Kidney (tissue), 14 donors: ENCODE data around the gene MCCC1. TPM values are rescaled to one million over a fixed set of nuclear protein-coding genes. Genes with fewer than 3 reads are reported as not detected.

Experiments
- DNase-seq, 5 donors: peaks; one replicate each; pipeline ENCODE4 v3.0.0-alpha.2; 2013 to 2020
- FAIRE-seq: peaks from 2 replicates; lab custom pipeline; 2012; peaks lifted over from hg19 to GRCh38; lab: Jason Lieb, UNC
- H3K27ac ChIP-seq, 2 donors: one replicate each; pipeline ENCODE4 v1.7.0; 2013; ENCODE audit warnings: low read depth in 2 of 2, low read length in 2 of 2, inconsistent platforms in 1 of 2
- H3K27me3 ChIP-seq: one replicate; pipeline ENCODE4 v1.7.1; 2013; ENCODE audit warnings: low read length, inconsistent platforms; ENCODE audit not compliant: control insufficient read depth, insufficient read depth
- H3K36me3 ChIP-seq, 3 donors: one replicate each; pipeline versions ENCODE4 v1.7.0 to v1.7.1; 2013; ENCODE audit warnings: low read length in 3 of 3, control low read depth in 1 of 3, inconsistent platforms in 1 of 3; ENCODE audit not compliant: insufficient read depth in 3 of 3, control insufficient read depth in 2 of 3
- H3K4me1 ChIP-seq, 3 donors: one replicate each; pipeline versions ENCODE4 v1.7.0 to v1.7.1; 2013; ENCODE audit warnings: low read length in 3 of 3, inconsistent platforms in 1 of 3, low read depth in 1 of 3; ENCODE audit not compliant: control insufficient read depth in 2 of 3, insufficient read depth in 2 of 3
- H3K4me3 ChIP-seq, 3 donors: one replicate each; pipeline versions ENCODE4 v1.7.0 to v1.8.1; 2013; ENCODE audit warnings: low read length in 3 of 3, control low read depth in 1 of 3, inconsistent platforms in 1 of 3
- H3K9ac ChIP-seq, 3 donors: one replicate each; pipeline versions ENCODE4 v1.7.0 to v1.7.1; 2013; ENCODE audit warnings: low read length in 3 of 3, control low read depth in 1 of 3, inconsistent platforms in 1 of 3
- H3K9me3 ChIP-seq, 3 donors: one replicate each; pipeline versions ENCODE4 v1.7.0 to v1.7.1; 2013; ENCODE audit warnings: low read length in 3 of 3, control low read depth in 1 of 3, inconsistent platforms in 1 of 3; ENCODE audit not compliant: control insufficient read depth in 2 of 3, insufficient read depth in 1 of 3
- intact Hi-C: fragments of 100-400 bp; cut with DNase I; formaldehyde crosslinking; loops from one replicate; pipeline ENCODE4 v1.11.1; 2022
- polyA plus RNA-seq: library from polyadenylated mRNA; stranded (reverse); fragments of 350-450 nt; fragmentation: Illumina TruSeq; extraction: RNeasy Lipid Tissue Mini Kit (QIAGEN cat#74804); gene quantifications from one replicate; pipeline ENCODE4 v1.2.3, GENCODE V29; 2014; ENCODE audit warnings: low read depth, low replicate concordance; ENCODE audit not compliant: insufficient read depth
- total RNA-seq: library from RNA; stranded (reverse); fragmentation: NEBNext Ultra II Directional; extraction: Animal tissue kit (Norgen Biotek cat#: 25700); gene quantifications from one replicate; pipeline ENCODE4 v1.2.1, GENCODE V29; 2021
- TF ChIP-seq, protein P1 (sequence below): IDR thresholded peaks from 3 replicates; pipeline ENCODE4 v1.5.1; 2012; ENCODE audit warnings: mild to moderate bottlenecking, moderate library complexity, borderline replicate concordance; ENCODE audit not compliant: insufficient read depth; ENCODE audit errors: extremely low read depth
- donor health status: control.
- donor health status: control.
- donor health status: control.
- donor health status: control.
- donor health status: control.
- donor health status: DM: yes; HTN: yes; CAD: no.
- donor health status: Normal renal cell carcinoma (clear cell type).

Gene MCCC1
- total and polyA plus RNA-seq, 2 donors from 2014 or later = 35.3 to 85.5 TPM

- FAIRE-seq (no peak), DNase-seq (no peak)
- no peaks in the 10 kb centered on the region for H3K36me3 ChIP-seq
- H3K4me3 ChIP-seq = no peak overlapping the region
- H3K27me3 ChIP-seq = no peaks in the 10 kb centered on the region
- no peaks in the 10 kb centered on the region for H3K9me3 ChIP-seq
- H3K27ac ChIP-seq = no peak overlapping the region
- TF ChIP-seq, protein P1, sequence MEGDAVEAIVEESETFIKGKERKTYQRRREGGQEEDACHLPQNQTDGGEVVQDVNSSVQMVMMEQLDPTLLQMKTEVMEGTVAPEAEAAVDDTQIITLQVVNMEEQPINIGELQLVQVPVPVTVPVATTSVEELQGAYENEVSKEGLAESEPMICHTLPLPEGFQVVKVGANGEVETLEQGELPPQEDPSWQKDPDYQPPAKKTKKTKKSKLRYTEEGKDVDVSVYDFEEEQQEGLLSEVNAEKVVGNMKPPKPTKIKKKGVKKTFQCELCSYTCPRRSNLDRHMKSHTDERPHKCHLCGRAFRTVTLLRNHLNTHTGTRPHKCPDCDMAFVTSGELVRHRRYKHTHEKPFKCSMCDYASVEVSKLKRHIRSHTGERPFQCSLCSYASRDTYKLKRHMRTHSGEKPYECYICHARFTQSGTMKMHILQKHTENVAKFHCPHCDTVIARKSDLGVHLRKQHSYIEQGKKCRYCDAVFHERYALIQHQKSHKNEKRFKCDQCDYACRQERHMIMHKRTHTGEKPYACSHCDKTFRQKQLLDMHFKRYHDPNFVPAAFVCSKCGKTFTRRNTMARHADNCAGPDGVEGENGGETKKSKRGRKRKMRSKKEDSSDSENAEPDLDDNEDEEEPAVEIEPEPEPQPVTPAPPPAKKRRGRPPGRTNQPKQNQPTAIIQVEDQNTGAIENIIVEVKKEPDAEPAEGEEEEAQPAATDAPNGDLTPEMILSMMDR = no peak
- intact Hi-C loops = no loop called here
- H3K9ac ChIP-seq = no peak overlapping the region
- H3K4me1 ChIP-seq = peaks cover 0 to 14% (median 8%) of the 10 kb centered on the region in 3 donors
These were observed 128.4 kb downstream of the MCCC1 start for GRCh38 chr3:182970811-182971418.

GRCh38 chr3:182969853-182970252, 129.4 kb downstream of the MCCC1 start:
- DNase-seq = no peak
- Histone ChIP-seq H3K9ac (no peak overlapping the region), H3K4me1 (peaks cover 0 to 14% (median 8%) of the 10 kb centered on the region in 3 donors)

DNA sequence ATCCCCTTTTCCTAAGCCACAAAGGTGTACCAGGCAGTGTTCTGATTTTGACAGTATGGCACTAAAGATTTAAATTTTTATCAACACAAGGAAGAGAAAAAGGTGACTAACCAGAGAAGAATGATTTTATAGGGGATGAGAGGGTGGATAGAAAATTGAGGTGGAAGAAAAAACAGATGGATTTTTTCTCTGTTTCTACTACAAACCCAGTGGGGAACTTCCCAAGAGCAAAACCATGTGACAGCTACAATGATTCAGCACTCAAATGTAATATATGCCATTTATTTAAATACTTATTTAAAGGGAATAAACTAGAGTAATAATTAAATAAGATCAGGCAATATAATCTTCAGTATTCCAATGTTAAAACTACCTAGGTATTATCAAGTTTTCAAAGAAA, 130.0 kb downstream of the MCCC1 start:
- no peaks in the 10 kb centered on the region for H3K9me3 ChIP-seq
- DNase-seq (no peak), FAIRE-seq (no peak)
- no peaks in the 10 kb centered on the region for H3K27me3 ChIP-seq
- no peaks in the 10 kb centered on the region for H3K36me3 ChIP-seq
- no peak overlapping the region for H3K4me3 ChIP-seq
- H3K4me1 ChIP-seq = peaks cover 0 to 14% (median 8%) of the 10 kb centered on the region in 3 donors
- intact Hi-C loops = no loop called here
- no peak overlapping the region for H3K27ac ChIP-seq
- no peak overlapping the region for H3K9ac ChIP-seq
- TF ChIP-seq, protein P1 = no peak

More at GRCh38 chr3:182969853-182970252, 129.4 kb downstream of the MCCC1 start:
- no peaks in the 10 kb centered on the region for H3K36me3 ChIP-seq
- TF ChIP-seq, protein P1 = no peak
- no peaks in the 10 kb centered on the region for H3K9me3 ChIP-seq
- no peak overlapping the region for H3K27ac ChIP-seq
- intact Hi-C loops = no loop called here
- FAIRE-seq = no peak
- no peaks in the 10 kb centered on the region for H3K27me3 ChIP-seq
- no peak overlapping the region for H3K4me3 ChIP-seq
